ENCODE measurements around the gene GSTA1. TPM values are rescaled to one million over a fixed set of nuclear protein-coding genes. Genes with fewer than 3 reads are reported as not detected.
"Not testable (repeated sequence)": the region's sequence is repeated elsewhere in the genome, so short reads cannot be mapped to it uniquely, and the experiment has no call there.

Gene GSTA1
- total RNA-seq, 1 experiment from 2014 or later = not detected

- DNase-seq (ENCODE audit: low read depth) = not testable (repeated sequence)
Observed at GRCh38 chr6:52757651-52758338, 45.8 kb downstream of the GSTA1 start.

DNA sequence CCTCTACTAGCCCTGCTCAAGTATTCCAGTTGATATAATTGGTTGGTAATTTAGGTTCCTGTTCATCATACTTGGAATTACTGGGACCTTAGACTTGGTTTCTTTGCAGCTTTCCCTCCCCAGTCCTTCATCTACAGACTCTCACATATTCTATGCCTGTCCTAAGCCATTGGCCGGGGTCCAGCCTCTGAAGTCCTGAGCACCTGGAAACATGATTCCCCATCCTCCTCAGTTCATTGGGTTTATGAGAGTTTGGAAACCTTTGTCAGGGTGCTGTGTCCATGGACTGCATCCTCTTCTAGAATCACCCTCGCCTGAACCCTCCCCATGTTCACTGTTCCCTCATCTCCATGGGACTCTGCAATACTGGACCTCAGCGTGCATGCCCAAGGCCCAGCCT is 49.2 kb downstream of the GSTA1 start:
- no peak for DNase-seq (ENCODE audit: low read depth)

DNA sequence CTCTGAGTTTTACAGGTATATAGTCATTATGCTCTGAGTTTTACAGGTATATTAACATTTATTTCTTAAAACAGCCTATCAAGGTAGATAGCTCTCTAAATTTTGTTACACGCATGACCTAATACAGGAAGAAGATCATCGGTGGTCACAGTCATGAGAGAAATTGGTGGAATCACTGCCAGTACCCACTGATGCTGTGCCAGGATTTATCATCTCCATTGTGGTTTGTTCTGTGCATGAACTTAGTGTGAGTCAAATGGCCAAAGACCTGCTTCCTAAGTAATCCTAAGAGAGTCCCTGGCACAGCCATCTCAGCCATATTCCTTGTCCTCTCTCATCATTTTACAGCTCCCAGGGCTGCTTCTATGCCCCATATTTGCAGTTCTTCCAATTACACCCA is 50.5 kb downstream of the GSTA1 start:
- not testable (repeated sequence) for DNase-seq (ENCODE audit: low read depth)

GRCh38 chr6:52752310-52752709 is 51.3 kb downstream of the GSTA1 start:
- no peak for DNase-seq (ENCODE audit: low read depth)

DNA sequence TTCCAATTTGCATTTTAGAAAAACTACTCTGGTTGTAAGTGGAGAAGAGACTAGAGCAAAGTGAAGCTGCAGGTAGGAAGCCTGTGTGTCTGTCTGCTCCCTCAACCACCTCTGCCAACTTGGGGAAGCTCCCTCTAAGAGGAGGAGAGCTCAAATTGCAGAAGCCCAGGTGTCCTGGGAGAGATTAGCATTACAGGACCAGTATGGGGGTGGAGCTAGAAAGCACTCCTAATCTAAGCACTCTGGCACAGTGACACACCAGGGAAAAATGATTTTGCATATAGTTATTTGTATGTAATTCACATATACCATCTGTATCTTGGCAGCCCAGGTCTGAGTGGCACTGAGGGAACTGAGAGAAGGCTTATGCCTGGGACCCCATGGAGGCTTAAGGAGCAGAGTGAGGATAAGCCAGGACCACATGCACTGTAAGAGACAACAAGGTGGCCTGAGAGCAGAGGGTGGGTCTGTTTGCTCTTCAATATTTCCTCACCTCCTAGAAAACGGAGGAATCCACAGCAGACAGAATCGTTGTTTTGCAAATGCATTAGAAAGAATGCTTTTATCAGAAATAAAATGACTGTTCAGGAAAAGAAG is 54.0 kb downstream of the GSTA1 start:
- DNase-seq (ENCODE audit: low read depth) = no peak

GRCh38 chr6:52747301-52747700 is 56.3 kb downstream of the GSTA1 start:
- DNase-seq (ENCODE audit: low read depth) = not testable (repeated sequence)

DNA sequence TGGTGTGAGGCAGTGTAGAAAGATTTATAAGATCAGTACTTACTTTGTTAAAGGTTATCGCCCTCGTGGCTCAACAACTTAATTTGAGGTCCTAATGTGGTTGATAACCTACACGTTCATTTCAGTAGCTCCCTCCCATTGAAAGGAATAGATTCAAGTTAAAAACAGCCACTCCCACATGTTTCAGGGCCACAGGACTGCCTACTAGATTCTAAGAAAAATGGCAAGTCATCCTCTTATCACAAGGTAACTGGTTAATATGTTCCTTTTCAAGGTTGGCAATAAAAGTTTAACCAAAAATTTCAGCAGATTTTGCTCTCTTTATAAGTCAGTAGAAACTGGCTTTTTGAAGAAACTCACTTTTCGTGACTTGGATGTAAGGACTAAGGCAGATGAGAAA is 57.4 kb downstream of the GSTA1 start:
- no peak for DNase-seq (ENCODE audit: low read depth)

DNA sequence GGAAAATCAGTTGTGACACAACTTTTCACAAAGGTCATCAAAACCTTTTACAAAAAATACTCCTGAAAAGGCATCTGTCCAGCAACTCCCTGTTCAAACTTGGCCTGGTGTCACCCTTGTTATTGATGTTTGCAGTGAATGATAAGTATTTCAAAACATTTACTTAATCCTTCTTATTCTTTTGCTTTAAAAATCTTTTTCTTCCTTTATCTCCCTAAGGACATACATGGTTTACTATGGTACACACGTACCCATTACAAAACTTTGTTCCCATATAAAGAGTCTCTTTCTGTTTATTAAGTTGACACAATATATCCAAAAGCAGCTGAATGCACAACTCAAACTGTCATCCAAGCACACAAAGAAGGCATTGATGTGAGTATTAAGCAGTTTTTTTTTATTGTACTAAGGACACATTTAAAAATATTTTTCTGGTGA is 57.8 kb downstream of the GSTA1 start:
- DNase-seq (ENCODE audit: low read depth) = no peak

- DNase-seq (ENCODE audit: low read depth) = peak; percentile 54
Observed at GRCh38 chr6:52741872-52742271, 61.7 kb downstream of the GSTA1 start.

Other genes starting within 250 kb of the GSTA1 start
- 108 and 124 TPM in 2 replicates for gene TRAM2, start 226.8 kb downstream of the GSTA1 start, total RNA-seq (2014; rRNA removed)
- 49.8 and 50.6 TPM in 2 replicates for gene TMEM14A, start 132.7 kb downstream of the GSTA1 start, total RNA-seq (2014; rRNA removed)
- gene GSTA2, start 40.3 kb downstream of the GSTA1 start, total RNA-seq (2014; rRNA removed) = not detected in 2 replicates
- not detected in 2 replicates for gene GSTA5, start 37.0 kb upstream of the GSTA1 start, total RNA-seq (2014; rRNA removed)
- gene GSTA3, start 105.9 kb upstream of the GSTA1 start, total RNA-seq (2014; rRNA removed) = not detected in 2 replicates
- 25.3 and 25.8 TPM in 2 replicates for gene GSTA4, start 191.5 kb upstream of the GSTA1 start, total RNA-seq (2014; rRNA removed)